ENCODE data around the gene NEU3. TPM values are rescaled to one million over a fixed set of nuclear protein-coding genes. Genes with fewer than 3 reads are reported as not detected.

Gene NEU3
- total RNA-seq (1 to 10 TPM; 8.0 to 9.5 TPM), polyA plus RNA-seq (1 to 10 TPM; 2.7 TPM)

GRCh38 chr11:74988541-74989259 lies at the start of gene NEU3:
Gene NEU3 (plus strand): TSS chr11:74988933. CDS start chr11:74989061, 128 bp downstream.
- Histone ChIP-seq H3K27ac (ENCODE audit: low read depth in 1 of 2, low read length in 2 of 2) (peak within 1 kb of the TSS; percentile 72 to 86), H3K36me3 (ENCODE audit: control insufficient read depth in 4 of 4, insufficient read depth in 3 of 4, low read depth in 1 of 4, low read length in 3 of 4) (no peaks in the 10 kb centered on the region), H3K4me3 (ENCODE audit: low read depth in 1 of 3, low read length in 3 of 3) (peak within 1 kb of the TSS; percentile 45 to 92 (median 83)), H3K4me1 (ENCODE audit: control insufficient read depth in 4 of 4, insufficient read depth in 4 of 4, low read length in 3 of 4) (peaks cover 5 to 34% (median 25%) of the 10 kb centered on the region in 4 donors), H3K27me3 (ENCODE audit: control insufficient read depth in 4 of 4, insufficient read depth in 4 of 4, low read length in 3 of 4) (no peaks in the 10 kb centered on the region), H3K9me3 (ENCODE audit: control insufficient read depth in 4 of 4, low read length in 3 of 4) (no peaks in the 10 kb centered on the region), H3K9ac (ENCODE audit: low read depth in 1 of 2, low read length in 2 of 2) (peak within 1 kb of the TSS; percentile 89)
- WGBS = under 1% methylated on average over 46 of the region's 46 CpGs
- TF ChIP-seq ZBTB33 (IDR thresholded peaks at IDR 0.05) (no peak), HNF4A (conservative IDR thresholded peaks at IDR 0.05) (peak in 1 of 2 donors; percentile 45), REST (IDR thresholded peaks at IDR 0.05) (peak; percentile 70), MAX (IDR thresholded peaks at IDR 0.05) (peak; percentile 26), HNF4G (IDR thresholded peaks at IDR 0.05) (peak; percentile 23), SP1 (IDR thresholded peaks at IDR 0.05) (no peak), RAD21 (IDR thresholded peaks at IDR 0.05) (peak in 1 of 2 donors; percentile 11), CTCF (IDR thresholded peaks at IDR 0.05; ENCODE audit: low read depth, low read length, missing input control) (no peak), TAF1 (conservative IDR thresholded peaks at IDR 0.05) (peak; percentile 32), FOXA1 (IDR thresholded peaks at IDR 0.05) (no peak), FOXA2 (IDR thresholded peaks at IDR 0.05) (no peak), GABPA (IDR thresholded peaks at IDR 0.05 in 1 of 2, conservative IDR thresholded peaks at IDR 0.05 in 1 of 2) (peak; percentile 31 to 60), YY1 (IDR thresholded peaks at IDR 0.05) (peak; percentile 31), JUND (IDR thresholded peaks at IDR 0.05) (peak in 1 of 2 donors; percentile 30)
- peak; percentile 83 for DNase-seq (ENCODE audit: low spot score)

- no peak for TF ChIP-seq SP1 (IDR thresholded peaks at IDR 0.05)
- DNase-seq (ENCODE audit: low spot score) = no peak
- no peak overlapping the region for H3K9ac ChIP-seq (ENCODE audit: low read depth in 1 of 2, low read length in 2 of 2)
- H3K27me3 ChIP-seq (ENCODE audit: control insufficient read depth in 4 of 4, insufficient read depth in 4 of 4, low read length in 3 of 4) = no peaks in the 10 kb centered on the region
- H3K36me3 ChIP-seq (ENCODE audit: control insufficient read depth in 4 of 4, insufficient read depth in 3 of 4, low read depth in 1 of 4, low read length in 3 of 4) = peaks cover 0 to 12% (median 4%) of the 10 kb centered on the region in 4 donors
- no peaks in the 10 kb centered on the region for H3K4me1 ChIP-seq (ENCODE audit: control insufficient read depth in 4 of 4, insufficient read depth in 4 of 4, low read length in 3 of 4)
- H3K27ac ChIP-seq (ENCODE audit: low read depth in 1 of 2, low read length in 2 of 2) = no peak overlapping the region
- H3K9me3 ChIP-seq (ENCODE audit: control insufficient read depth in 4 of 4, low read length in 3 of 4) = no peaks in the 10 kb centered on the region
- H3K4me3 ChIP-seq (ENCODE audit: low read depth in 1 of 3, low read length in 3 of 3) = no peak overlapping the region
These were observed 47.2 kb upstream of the NEU3 start for GRCh38 chr11:74941492-74941891.
